Liver (tissue), 9 donors: Measurements from ENCODE around the gene NEK6. TPM values are rescaled to one million over a fixed set of nuclear protein-coding genes. Genes with fewer than 3 reads are reported as not detected.

Experiments
- DNase-seq: peaks from one replicate; pipeline ENCODE4 v3.0.0-alpha.2; 2017; ENCODE audit warnings: low spot score
- H3K27ac ChIP-seq, 2 donors: one replicate each; pipeline ENCODE4 v1.7.0; 2013; ENCODE audit warnings: inconsistent platforms in 2 of 2, low read length in 2 of 2, control low read depth in 1 of 2, low read depth in 1 of 2, mild to moderate bottlenecking in 1 of 2
- H3K27me3 ChIP-seq, 4 donors: one replicate each; pipeline versions ENCODE4 v1.6.1 to v1.7.0; 2013; ENCODE audit warnings: low read length in 3 of 4, inconsistent platforms in 1 of 4, mild to moderate bottlenecking in 1 of 4, moderate library complexity in 1 of 4; ENCODE audit not compliant: control insufficient read depth in 4 of 4, insufficient read depth in 4 of 4
- H3K36me3 ChIP-seq, 4 donors: one replicate each; pipeline versions ENCODE4 v1.6.1 to v1.7.0; 2013; ENCODE audit warnings: low read length in 3 of 4, mild to moderate bottlenecking in 3 of 4, low read depth in 1 of 4, moderate library complexity in 1 of 4; ENCODE audit not compliant: control insufficient read depth in 4 of 4, insufficient read depth in 3 of 4
- H3K4me1 ChIP-seq, 4 donors: one replicate each; pipeline versions ENCODE4 v1.6.1 to v1.7.0; 2013; ENCODE audit warnings: low read length in 3 of 4, mild to moderate bottlenecking in 3 of 4, moderate library complexity in 1 of 4; ENCODE audit not compliant: control insufficient read depth in 4 of 4, insufficient read depth in 4 of 4
- H3K4me3 ChIP-seq, 3 donors: one replicate each; pipeline versions ENCODE4 v1.6.1 to v1.7.0; 2013; ENCODE audit warnings: low read length in 3 of 3, control low read depth in 1 of 3, low read depth in 1 of 3, mild to moderate bottlenecking in 1 of 3
- H3K9ac ChIP-seq, 2 donors: one replicate each; pipeline ENCODE4 v1.7.0; 2013; ENCODE audit warnings: low read length in 2 of 2, mild to moderate bottlenecking in 2 of 2, moderate library complexity in 2 of 2, control low read depth in 1 of 2, low read depth in 1 of 2
- H3K9me3 ChIP-seq, 4 donors: one replicate each; pipeline versions ENCODE4 v1.6.1 to v1.7.0; 2013; ENCODE audit warnings: low read length in 3 of 4; ENCODE audit not compliant: control insufficient read depth in 4 of 4
- EGR1 ChIP-seq, 2 donors: IDR thresholded peaks; 2 replicates each; pipeline ENCODE4 v1.6.1; 2016 to 2018; ENCODE audit warnings: antibody characterized with exemption in 2 of 2, low read depth in 2 of 2
- FOXA1 ChIP-seq: IDR thresholded peaks from 2 replicates; pipeline ENCODE4 v1.6.1; 2016; ENCODE audit warnings: antibody characterized with exemption
- FOXA2 ChIP-seq: IDR thresholded peaks from 2 replicates; pipeline ENCODE4 v1.6.1; 2016; ENCODE audit warnings: antibody characterized with exemption
- GABPA ChIP-seq, 2 donors: IDR thresholded peaks in 1 of 2; conservative IDR thresholded peaks in 1 of 2; 2 replicates each; pipeline ENCODE4 v1.6.1; 2016; ENCODE audit warnings: antibody characterized with exemption in 2 of 2, mild to moderate bottlenecking in 1 of 2, moderate library complexity in 1 of 2
- HNF4A ChIP-seq, 2 donors: conservative IDR thresholded peaks; 2 replicates each; pipeline ENCODE4 v1.6.1; 2016; ENCODE audit warnings: antibody characterized with exemption in 2 of 2, mild to moderate bottlenecking in 2 of 2
- HNF4G ChIP-seq: IDR thresholded peaks from 2 replicates; pipeline ENCODE4 v1.6.1; 2016; ENCODE audit warnings: antibody characterized with exemption
- JUND ChIP-seq, 2 donors: IDR thresholded peaks; 2 replicates each; pipeline ENCODE4 v1.6.1; 2016; ENCODE audit warnings: antibody characterized with exemption in 2 of 2
- RXRA ChIP-seq, 2 donors: IDR thresholded peaks; 2 replicates each; pipeline ENCODE4 v1.6.1; 2017 to 2018; ENCODE audit warnings: antibody characterized with exemption in 2 of 2, mild to moderate bottlenecking in 1 of 2
- TAF1 ChIP-seq: conservative IDR thresholded peaks from 2 replicates; pipeline ENCODE4 v1.6.1; 2016; ENCODE audit warnings: antibody characterized with exemption, mild to moderate bottlenecking
- YY1 ChIP-seq: IDR thresholded peaks from 2 replicates; pipeline ENCODE4 v1.6.1; 2016; ENCODE audit warnings: antibody characterized with exemption, mild to moderate bottlenecking
- WGBS: extraction: QIAGEN DNeasy Blood & Tissue Kit; methylation state at CpG from one replicate; pipeline ENCODE4 v1.1.7; 2013; 5-methylcytosine and 5-hydroxymethylcytosine counted together
- polyA plus RNA-seq, 2 donors: library from polyadenylated mRNA; stranded (reverse) in 1 of 2; unstranded in 1 of 2; fragments of 200-250 nt in 1 of 2; fragments of >200 nt in 1 of 2; fragmentation: Nextera tagmentation in 1 of 2; extraction: Ambion mirVana in 1 of 2; gene quantifications; one replicate each; pipeline versions ENCODE4 v1.2.1 to v1.2.3, GENCODE V29; 2013 to 2015
- total RNA-seq, 2 donors: library from RNA; depleted of rRNA; stranded (reverse); fragments of >200 nt; gene quantifications; one replicate each; pipeline ENCODE4 v1.2.3, GENCODE V29; 2014
- TF ChIP-seq, protein P1 (sequence below): IDR thresholded peaks from 2 replicates; pipeline ENCODE4 v1.6.1; 2016; ENCODE audit warnings: antibody characterized with exemption, mild to moderate bottlenecking
- TF ChIP-seq, protein P2 (sequence below): IDR thresholded peaks from 2 replicates; pipeline ENCODE4 v1.6.1; 2016; ENCODE audit warnings: antibody characterized with exemption
- TF ChIP-seq, protein P3 (sequence below): IDR thresholded peaks from 2 replicates; pipeline ENCODE4 v1.6.1; 2016; ENCODE audit warnings: antibody characterized with exemption
- donor health status: healthy.
- donor health status: healthy.
- donor health status: healthy.
- donor health status: healthy.
- donor health status: healthy.

NEK6 gene
- total and polyA plus RNA-seq, 4 donors, result 32.5 to 49.7 (median 42.5) TPM

DNA sequence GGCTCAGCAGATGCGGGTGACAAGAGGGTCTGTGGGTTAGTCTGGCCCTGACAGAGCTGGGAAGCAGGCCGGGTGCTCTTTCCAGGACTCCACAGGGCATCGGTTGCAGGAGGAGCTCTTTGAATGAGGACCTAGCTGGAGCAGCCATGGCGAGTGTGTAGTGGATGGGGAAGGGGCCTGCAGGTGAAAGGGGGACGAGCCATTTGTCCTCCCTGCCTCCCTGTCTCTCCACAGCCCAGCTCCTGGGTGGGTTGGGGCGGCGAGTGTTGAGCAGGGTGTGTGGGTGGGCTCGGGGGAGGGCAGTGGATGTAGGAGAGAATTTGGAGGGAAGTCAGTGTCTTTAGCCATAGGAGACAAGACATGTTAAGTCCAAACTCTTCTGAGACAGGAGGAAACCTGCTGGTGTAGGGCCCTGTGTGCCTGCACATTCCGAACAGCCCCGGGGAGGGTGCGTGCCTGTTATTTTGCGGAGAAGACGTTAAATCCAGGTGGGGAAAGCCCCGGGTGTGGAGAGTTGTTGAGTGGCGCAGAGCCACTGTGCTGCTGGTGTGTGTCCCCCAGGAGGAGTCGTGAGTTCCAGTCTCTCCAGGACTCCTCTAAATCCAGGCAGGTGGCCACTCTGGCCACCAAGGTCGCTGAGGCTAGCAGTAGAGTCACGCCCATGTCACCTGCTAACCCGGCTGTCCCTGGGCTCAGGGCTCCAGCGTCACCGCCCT lies 83.9 kb downstream of the NEK6 start:
- peaks cover 0 to 6% (median 4%) of the 10 kb centered on the region in 4 donors for H3K9me3 ChIP-seq
- no peak overlapping the region for H3K27ac ChIP-seq
- no peak for DNase-seq
- WGBS, result 88% methylated on average over 21 of the region's 21 CpGs
- H3K4me3 ChIP-seq, result no peak overlapping the region
- H3K9ac ChIP-seq, result no peak overlapping the region
- H3K36me3 ChIP-seq, result peaks cover 4 to 68% (median 26%) of the 10 kb centered on the region in 4 donors
- H3K4me1 ChIP-seq, result no peaks in the 10 kb centered on the region
- TF ChIP-seq EGR1 (IDR thresholded peaks at IDR 0.05; ENCODE audit: low read depth in 2 of 2) (no peak), HNF4G (no peak), HNF4A (conservative IDR thresholded peaks at IDR 0.05) (no peak), RXRA (IDR thresholded peaks at IDR 0.05) (no peak), YY1 (no peak), TAF1 (no peak), JUND (IDR thresholded peaks at IDR 0.05) (no peak), FOXA1 (no peak), FOXA2 (no peak)
- TF ChIP-seq, protein P1, sequence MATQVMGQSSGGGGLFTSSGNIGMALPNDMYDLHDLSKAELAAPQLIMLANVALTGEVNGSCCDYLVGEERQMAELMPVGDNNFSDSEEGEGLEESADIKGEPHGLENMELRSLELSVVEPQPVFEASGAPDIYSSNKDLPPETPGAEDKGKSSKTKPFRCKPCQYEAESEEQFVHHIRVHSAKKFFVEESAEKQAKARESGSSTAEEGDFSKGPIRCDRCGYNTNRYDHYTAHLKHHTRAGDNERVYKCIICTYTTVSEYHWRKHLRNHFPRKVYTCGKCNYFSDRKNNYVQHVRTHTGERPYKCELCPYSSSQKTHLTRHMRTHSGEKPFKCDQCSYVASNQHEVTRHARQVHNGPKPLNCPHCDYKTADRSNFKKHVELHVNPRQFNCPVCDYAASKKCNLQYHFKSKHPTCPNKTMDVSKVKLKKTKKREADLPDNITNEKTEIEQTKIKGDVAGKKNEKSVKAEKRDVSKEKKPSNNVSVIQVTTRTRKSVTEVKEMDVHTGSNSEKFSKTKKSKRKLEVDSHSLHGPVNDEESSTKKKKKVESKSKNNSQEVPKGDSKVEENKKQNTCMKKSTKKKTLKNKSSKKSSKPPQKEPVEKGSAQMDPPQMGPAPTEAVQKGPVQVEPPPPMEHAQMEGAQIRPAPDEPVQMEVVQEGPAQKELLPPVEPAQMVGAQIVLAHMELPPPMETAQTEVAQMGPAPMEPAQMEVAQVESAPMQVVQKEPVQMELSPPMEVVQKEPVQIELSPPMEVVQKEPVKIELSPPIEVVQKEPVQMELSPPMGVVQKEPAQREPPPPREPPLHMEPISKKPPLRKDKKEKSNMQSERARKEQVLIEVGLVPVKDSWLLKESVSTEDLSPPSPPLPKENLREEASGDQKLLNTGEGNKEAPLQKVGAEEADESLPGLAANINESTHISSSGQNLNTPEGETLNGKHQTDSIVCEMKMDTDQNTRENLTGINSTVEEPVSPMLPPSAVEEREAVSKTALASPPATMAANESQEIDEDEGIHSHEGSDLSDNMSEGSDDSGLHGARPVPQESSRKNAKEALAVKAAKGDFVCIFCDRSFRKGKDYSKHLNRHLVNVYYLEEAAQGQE, result no peak
- TF ChIP-seq, protein P2, sequence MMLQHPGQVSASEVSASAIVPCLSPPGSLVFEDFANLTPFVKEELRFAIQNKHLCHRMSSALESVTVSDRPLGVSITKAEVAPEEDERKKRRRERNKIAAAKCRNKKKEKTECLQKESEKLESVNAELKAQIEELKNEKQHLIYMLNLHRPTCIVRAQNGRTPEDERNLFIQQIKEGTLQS, result no peak
- TF ChIP-seq, protein P3, sequence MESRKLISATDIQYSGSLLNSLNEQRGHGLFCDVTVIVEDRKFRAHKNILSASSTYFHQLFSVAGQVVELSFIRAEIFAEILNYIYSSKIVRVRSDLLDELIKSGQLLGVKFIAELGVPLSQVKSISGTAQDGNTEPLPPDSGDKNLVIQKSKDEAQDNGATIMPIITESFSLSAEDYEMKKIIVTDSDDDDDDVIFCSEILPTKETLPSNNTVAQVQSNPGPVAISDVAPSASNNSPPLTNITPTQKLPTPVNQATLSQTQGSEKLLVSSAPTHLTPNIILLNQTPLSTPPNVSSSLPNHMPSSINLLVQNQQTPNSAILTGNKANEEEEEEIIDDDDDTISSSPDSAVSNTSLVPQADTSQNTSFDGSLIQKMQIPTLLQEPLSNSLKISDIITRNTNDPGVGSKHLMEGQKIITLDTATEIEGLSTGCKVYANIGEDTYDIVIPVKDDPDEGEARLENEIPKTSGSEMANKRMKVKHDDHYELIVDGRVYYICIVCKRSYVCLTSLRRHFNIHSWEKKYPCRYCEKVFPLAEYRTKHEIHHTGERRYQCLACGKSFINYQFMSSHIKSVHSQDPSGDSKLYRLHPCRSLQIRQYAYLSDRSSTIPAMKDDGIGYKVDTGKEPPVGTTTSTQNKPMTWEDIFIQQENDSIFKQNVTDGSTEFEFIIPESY, result no peak
- H3K27me3 ChIP-seq, result no peaks in the 10 kb centered on the region

DNA sequence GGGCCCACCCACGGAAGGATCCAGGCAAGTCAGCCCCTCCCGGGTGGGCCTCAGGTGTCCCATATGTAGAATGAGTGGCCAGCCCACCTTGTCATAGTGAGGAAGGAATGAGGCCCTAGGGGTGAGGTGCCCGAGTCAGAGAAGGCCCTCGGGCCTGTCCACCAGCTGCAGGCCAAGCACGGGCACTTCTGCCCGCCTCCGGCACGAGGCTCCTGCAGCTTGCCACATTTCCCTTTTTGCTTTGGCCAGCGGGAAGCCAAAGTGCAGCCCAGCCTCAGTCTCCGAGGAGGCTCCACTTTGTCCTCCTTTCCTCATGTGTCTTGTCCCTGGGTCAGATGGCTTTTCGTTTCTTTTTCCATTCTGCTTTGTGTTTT lies 84.6 kb downstream of the NEK6 start:
- peaks cover 4 to 65% (median 21%) of the 10 kb centered on the region in 4 donors for H3K36me3 ChIP-seq
- H3K9ac ChIP-seq, result no peak overlapping the region
- no peak for DNase-seq
- TF ChIP-seq JUND (IDR thresholded peaks at IDR 0.05), result no peak
- TF ChIP-seq EGR1 (IDR thresholded peaks at IDR 0.05; ENCODE audit: low read depth in 2 of 2), result no peak
- TF ChIP-seq TAF1, result no peak
- no peak for TF ChIP-seq HNF4G
- no peak for TF ChIP-seq HNF4A (conservative IDR thresholded peaks at IDR 0.05)
- TF ChIP-seq, protein P1, result no peak
- no peak for TF ChIP-seq FOXA2
- TF ChIP-seq RXRA (IDR thresholded peaks at IDR 0.05), result no peak
- no peak for TF ChIP-seq GABPA (IDR thresholded peaks at IDR 0.05 in 1 of 2, conservative IDR thresholded peaks at IDR 0.05 in 1 of 2)
- H3K9me3 ChIP-seq, result peaks cover 0 to 3% (median 1%) of the 10 kb centered on the region in 4 donors
- H3K4me1 ChIP-seq, result no peaks in the 10 kb centered on the region
- H3K4me3 ChIP-seq, result no peak overlapping the region
- WGBS, result 90% methylated on average over 11 of the region's 11 CpGs
- H3K27me3 ChIP-seq, result no peaks in the 10 kb centered on the region
- no peak overlapping the region for H3K27ac ChIP-seq
